22Rv1 (cell line): ENCODE results near the gene HOXD13.

Source experiments
- CTCF ChIP-seq: fragments of 450-650 bp; IDR thresholded peaks from 2 replicates; pipeline ENCODE4 v1.5.1; 2017; ENCODE audit warnings: mild to moderate bottlenecking
- ZFX ChIP-seq: fragments of 450-650 bp; IDR thresholded peaks from 2 replicates; pipeline ENCODE4 v1.6.1; 2017; ENCODE audit warnings: antibody characterized with exemption, borderline replicate concordance

GRCh38 chr2:176124110-176124946 lies 31.8 kb downstream of the HOXD13 start:
- no peak for TF ChIP-seq ZFX
- TF ChIP-seq CTCF, result no peak
